Activated CD8-positive, alpha-beta memory T cell treated with anti-CD3 and anti-CD28 coated beads for 48 hours (primary cell): Measurements from ENCODE around the gene TMEM17.

Source experiments
- DNase-seq, 3 experiments: peaks; one replicate each; pipeline ENCODE4 v3.0.0-alpha.2; 2020; ENCODE audit warnings: low read depth in 2 of 3, low spot score in 2 of 3

Gene TMEM17

DNA sequence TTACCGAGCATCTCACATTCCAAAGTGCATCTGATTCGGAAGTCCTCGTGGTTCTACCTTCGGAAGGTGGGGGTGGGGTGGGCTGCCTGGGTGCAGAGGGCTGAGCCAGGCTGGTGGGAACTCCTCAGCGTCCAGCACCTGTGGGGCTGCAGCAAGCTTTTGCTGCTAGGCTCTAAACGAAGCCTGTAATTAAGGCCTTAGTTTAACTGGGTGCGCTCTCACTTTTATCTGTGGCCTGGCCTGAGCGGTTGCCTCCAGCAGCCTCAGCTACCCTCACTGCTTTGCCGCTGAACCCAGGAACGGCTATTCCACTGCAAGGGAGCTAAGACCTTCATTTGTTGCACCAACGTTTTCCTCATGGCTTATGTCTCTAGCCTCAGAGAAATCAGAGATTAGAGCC, 48.4 kb downstream of the TMEM17 start:
- DNase-seq: no peak

DNA sequence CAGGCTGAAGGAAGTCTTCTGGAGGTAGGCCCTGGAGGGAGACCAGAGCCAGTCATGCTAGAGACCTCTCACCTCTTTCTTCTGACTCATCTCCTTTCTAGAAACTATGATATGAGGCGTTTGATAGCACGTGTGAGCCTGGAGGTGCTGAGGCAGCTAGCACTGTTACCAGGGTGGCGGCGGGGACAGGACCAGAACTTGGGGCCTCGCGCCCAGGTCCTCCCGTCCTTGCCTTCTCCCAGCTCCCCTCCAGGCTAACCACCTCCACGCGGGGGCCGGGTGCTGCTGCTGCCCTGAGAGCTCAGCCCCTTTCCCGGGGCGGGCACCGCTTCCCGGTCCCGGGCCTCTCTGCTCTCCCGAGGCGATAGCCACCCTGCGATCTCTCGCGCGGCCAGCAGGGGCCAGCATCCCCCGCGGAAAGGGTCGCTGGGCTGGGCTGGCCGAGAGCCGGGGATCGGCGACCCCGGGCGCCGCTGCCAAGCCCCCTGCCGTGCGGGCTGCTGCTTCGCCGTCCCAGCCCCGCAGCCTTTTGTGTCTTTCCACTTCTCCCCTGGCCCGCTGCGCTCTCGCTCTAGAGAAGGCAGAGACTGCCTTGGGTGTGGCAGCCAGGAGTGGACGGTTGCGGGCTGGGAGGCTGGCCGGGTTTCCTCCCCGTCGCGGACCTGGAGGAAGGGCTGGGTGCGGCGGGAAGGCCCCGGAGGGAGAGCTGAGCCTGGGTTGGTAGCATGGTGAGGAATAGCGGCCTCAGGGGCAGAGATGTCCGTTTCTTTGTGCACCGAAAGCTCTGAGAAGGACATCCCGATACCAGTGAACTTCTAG, 49.1 kb downstream of the TMEM17 start:
- DNase-seq: peak; percentile 49 to 79 (median 51)

DNA sequence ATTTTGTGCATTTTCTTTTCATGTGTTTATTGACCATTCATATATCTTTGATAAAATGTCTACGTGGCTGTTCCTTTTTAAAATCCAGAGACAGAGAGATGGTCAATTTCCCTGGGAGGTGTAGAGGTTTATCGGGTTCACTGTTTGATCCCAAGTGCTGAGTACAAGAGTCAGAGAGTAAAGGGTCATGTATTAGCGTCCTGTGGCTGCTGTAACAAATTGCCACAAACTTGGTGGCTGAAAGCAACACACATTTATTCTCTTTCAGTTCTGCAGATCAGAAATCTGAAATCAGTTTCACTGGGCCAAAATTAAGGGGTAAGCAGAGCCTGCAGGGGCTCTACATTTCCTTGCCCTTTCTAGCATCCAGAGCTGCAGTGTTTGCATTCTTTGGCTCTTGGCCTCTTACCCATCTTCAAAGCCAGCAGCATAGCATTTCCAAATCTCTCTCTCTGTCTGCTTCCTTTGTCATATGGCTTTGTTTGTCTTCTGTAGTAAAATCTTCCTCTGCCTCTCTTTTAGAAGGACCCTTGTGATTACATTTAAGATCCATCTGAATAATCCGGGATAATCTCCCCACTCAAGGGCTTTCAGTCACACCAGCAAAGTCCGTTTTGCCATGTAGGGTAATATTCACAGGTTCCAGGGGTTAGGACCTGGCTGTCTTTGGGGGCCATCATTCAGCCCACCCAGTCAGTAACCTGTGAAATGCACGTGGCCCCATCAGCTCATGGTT, 49.9 kb downstream of the TMEM17 start:
- no peak for DNase-seq

DNA sequence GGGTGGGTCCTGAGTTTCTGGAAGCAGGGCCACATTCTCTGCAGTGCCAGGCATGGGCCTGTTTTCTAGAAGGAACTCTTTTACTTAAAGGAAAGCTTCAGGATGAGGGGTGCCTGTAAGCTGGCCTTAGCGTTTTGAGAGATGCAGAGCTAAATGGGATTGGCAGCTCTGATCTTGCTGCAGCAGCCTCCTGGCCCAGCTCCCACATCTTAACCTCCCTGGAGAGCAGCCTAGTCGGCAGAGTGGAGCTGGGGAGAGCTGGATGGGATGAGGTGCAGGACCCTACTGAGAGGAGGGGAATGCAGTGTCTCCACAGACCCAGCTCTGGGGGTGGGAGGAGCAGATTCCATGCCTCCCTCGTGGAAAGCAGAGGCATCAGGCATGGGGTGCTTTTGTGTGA, 52.0 kb downstream of the TMEM17 start:
- DNase-seq: no peak

DNA sequence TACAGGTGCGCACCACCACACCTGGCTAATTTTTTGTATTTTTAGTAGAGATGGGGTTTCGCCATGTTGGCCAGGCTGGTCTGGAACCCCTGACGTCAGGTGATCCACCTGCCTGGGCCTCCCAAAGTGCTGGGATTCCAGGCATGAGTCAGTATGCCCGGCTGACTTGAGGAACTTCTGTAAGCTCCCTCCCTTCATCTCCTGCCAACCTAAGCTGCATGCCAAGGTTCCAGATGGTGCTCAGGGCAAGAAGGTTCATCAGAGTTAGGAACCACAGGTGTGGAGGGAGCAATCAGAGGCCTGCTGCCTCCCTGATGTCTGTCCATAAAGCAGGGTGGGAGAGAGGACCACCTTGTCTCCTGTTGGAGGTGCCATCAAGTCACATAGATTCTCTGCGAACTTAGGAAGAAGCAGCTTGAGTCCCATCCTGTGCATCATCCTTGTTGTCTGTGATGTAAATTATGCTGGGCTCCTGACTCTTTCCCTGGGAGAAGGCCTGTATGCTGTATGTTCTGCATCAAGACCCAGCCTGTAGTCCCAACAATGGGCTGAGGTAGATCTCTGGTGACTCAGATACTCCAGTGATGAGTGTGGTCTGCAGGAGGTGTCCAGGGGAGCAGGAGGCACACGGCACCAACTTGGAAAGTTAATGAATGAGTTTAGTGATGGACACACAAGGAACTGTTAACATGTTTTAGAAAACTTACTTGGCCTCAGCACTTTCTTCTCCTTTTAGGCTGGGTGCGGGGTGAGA, 53.1 kb downstream of the TMEM17 start:
- DNase-seq: no peak

DNA sequence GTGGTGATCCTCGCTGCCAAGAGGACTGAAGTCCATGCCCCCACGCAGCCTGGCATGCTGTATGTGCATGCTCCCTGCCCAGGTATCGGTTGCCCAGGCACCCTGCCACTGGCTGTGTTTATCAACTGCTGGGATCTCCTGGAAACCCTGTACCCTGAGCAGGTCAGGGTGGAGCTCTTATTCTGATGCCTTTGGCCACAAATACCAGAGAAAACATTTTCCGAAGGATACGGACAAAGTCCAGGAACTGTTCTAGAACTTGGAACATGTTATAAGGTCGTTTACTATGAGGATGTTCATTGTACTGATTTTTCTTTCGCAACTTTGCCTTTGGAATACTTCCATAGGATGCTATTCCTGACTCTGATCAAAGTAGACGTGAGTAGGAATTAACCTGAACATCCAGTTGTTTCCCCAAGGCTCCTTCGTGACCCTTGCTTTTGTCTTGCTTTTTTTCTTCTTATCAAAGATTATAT, 55.2 kb downstream of the TMEM17 start:
- no peak for DNase-seq
